Panc1 (cell line): Measurements from ENCODE around the gene TNS4. TPM values are rescaled to one million over a fixed set of nuclear protein-coding genes. Genes with fewer than 3 reads are reported as not detected.

ENCODE experiments used
- ATAC-seq: fragments of 200-7000 bp; cut with Tn5 transposase; 2 replicates; pipeline ENCODE4 v1.9.1; 2020; ENCODE audit warnings: mild to moderate bottlenecking, moderate library complexity
- BruUV-seq: library from RNA; stranded (reverse); fragments of 400-500 nt; replicated peaks from 2 replicates; lab custom pipeline; 2021; lab: Mats Ljungman, UMichigan
- CTCF ChIA-PET: fragments of 300-600 bp; sonication (Branson Sonifier 250); formaldehyde crosslinking; loops from one replicate; lab custom pipeline; 2022; ENCODE audit warnings: antibody characterized with exemption; lab: Charles Lee
- POLR2A ChIA-PET: fragments of 300-600 bp; sonication (Branson Sonifier 250); formaldehyde crosslinking; loops from one replicate; lab custom pipeline; 2022; ENCODE audit warnings: antibody characterized with exemption; lab: Charles Lee
- DNase-seq: peaks from one replicate; pipeline ENCODE4 v3.0.0-alpha.2; 2010; ENCODE audit warnings: low read depth, low spot score
- H3K27ac ChIP-seq: 2 replicates; pipeline ENCODE4 v1.5.1; 2011; ENCODE audit warnings: mild to moderate bottlenecking, low read length, inconsistent platforms
- H3K27me3 ChIP-seq: fragments of 200-500 bp; sonication (Bioruptor generic); 2 replicates; pipeline ENCODE4 v1.6.0; 2014; ENCODE audit warnings: low read length, inconsistent platforms; ENCODE audit not compliant: control insufficient read depth, insufficient read depth
- H3K36me3 ChIP-seq: fragments of 200-500 bp; sonication (Bioruptor generic); 2 replicates; pipeline ENCODE4 v1.5.1; 2014; ENCODE audit warnings: inconsistent platforms, mild to moderate bottlenecking, low read length, moderate library complexity; ENCODE audit not compliant: control insufficient read depth, insufficient read depth
- H3K4me1 ChIP-seq: 2 replicates; pipeline ENCODE4 v1.5.1; 2011; ENCODE audit warnings: inconsistent platforms, mild to moderate bottlenecking, low read length, moderate library complexity; ENCODE audit not compliant: control insufficient read depth, insufficient read depth
- H3K4me3 ChIP-seq, 2 experiments: 2 replicates each; pipeline ENCODE4 v1.5.1; 2011 to 2012; ENCODE audit warnings: low read depth in 2 of 2, low read length in 2 of 2, mild to moderate bottlenecking in 2 of 2, inconsistent platforms in 1 of 2, moderate library complexity in 1 of 2
- H3K9me3 ChIP-seq: fragments of 200-500 bp; sonication (Bioruptor generic); 2 replicates; pipeline ENCODE4 v1.5.1; 2014; ENCODE audit warnings: low read depth, mild to moderate bottlenecking, inconsistent platforms, low read length, moderate library complexity; ENCODE audit not compliant: control insufficient read depth, insufficient read depth
- POLR2AphosphoS5 ChIP-seq: IDR thresholded peaks from 2 replicates; pipeline ENCODE4 v1.6.1; 2012; ENCODE audit warnings: mild to moderate bottlenecking, low read depth, low read length, moderate library complexity
- SIN3A ChIP-seq: IDR thresholded peaks from 2 replicates; pipeline ENCODE4 v1.6.1; 2012; ENCODE audit warnings: low read depth, mild to moderate bottlenecking, low read length, moderate library complexity, borderline replicate concordance; ENCODE audit not compliant: insufficient read depth
- TCF7L2 ChIP-seq: IDR thresholded peaks from 2 replicates; pipeline ENCODE4 v1.6.1; 2011; ENCODE audit warnings: mild to moderate bottlenecking, low read depth, low read length, inconsistent platforms
- in situ Hi-C: cut with HindIII; loops from 2 replicates; pipeline ENCODE4 v1.10.0; 2016; ENCODE audit warnings: low sequenced_read_pairs, low pct_unique_long_range_greater_than_20kb
- intact Hi-C: fragments of 100-400 bp; cut with micrococcal nuclease; formaldehyde crosslinking; loops from one replicate; pipeline ENCODE4 v1.10.0; 2022; ENCODE audit not compliant: unreplicated experiment
- total RNA-seq: library from RNA; stranded (reverse); gene quantifications from one replicate; pipeline ENCODE4 v1.2.1, GENCODE V29; 2021; ENCODE audit not compliant: unreplicated experiment
- TF ChIP-seq, protein P1 (sequence below): fragments of 450-650 bp; IDR thresholded peaks from 2 replicates; pipeline ENCODE4 v1.5.1; 2017; ENCODE audit warnings: mild to moderate bottlenecking
- TF ChIP-seq, protein P2 (sequence below), 2 experiments: IDR thresholded peaks; 2 replicates each; pipeline ENCODE4 v1.6.1; 2011 to 2012; ENCODE audit warnings: low read depth in 2 of 2, control low read depth in 1 of 2, low read length in 1 of 2, mild to moderate bottlenecking in 1 of 2, moderate library complexity in 1 of 2; ENCODE audit not compliant: insufficient read depth in 1 of 2

Gene TNS4
- total RNA-seq, 1 experiment from 2014 or later, result not detected

DNA sequence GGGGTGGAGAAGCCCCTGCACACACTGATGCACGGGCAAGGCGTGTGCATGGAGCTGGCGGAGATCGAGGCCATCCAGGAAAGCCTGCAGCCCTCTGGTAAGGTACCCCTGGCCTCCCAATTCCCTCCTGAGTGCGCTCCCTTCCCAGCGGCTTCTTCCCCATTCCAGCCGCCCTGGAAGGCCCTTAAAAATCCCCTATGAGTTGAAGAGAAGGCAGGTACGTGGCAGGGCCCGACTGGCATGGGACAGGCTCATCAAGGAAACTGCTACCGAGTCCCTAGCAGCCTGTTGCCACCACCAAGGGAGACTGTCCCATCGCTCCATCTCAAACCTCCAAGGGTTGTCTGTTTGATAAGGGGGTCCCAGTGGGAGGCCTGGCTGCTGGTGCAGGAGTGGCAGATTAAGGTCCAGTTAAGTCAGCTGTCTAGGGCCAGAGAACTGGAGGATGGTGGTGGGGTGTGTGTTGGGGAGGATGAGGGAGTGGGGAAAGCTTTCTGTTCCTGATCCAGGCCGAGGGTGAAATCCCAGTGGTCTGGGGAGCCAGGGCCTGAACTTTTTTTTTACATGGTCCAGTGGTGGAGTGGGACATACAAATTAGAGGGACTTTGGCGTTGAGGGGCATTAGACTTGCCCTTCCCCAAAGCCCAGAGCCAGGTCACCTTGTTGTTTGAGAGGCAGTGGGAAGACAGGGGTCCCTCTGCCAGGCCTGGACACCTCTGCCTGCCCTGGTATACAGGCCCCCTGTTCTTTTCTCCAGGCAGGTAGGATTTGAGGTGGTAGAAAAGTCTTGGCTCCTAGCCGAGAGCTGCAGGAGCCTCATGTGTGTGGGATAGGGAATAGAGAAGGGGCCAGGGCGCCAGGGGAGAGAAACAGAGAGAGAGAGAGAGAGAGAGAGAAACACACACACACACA, 57.2 kb downstream of the TNS4 start:
- ATAC-seq, result peak; percentile 10
- no peaks in the 10 kb centered on the region for H3K9me3 ChIP-seq
- ChIA-PET POLR2A (no interaction called here), CTCF (interaction anchor here (0.6 to 2.9 kb wide), 5 partner anchors 27 to 115 kb away, joined by 5 to 17 read pairs (median 7); partner anchors contain the start of gene TOP2A)
- in situ Hi-C loops (no loop called here), intact Hi-C loops (loop anchor here (5.0 kb wide), 1 partner anchor 33 kb away; no protein-coding TSS in a partner anchor)
- no peak overlapping the region for H3K27ac ChIP-seq
- DNase-seq, result no peak
- no peaks in the 10 kb centered on the region for H3K27me3 ChIP-seq
- H3K4me3 ChIP-seq, result peak overlapping the region; percentile 41 to 63
- H3K36me3 ChIP-seq, result no peaks in the 10 kb centered on the region
- peaks cover 11% of the 10 kb centered on the region for H3K4me1 ChIP-seq
- BruUV-seq, result no TSS peak
- no peak for TF ChIP-seq SIN3A
- TF ChIP-seq, protein P1, sequence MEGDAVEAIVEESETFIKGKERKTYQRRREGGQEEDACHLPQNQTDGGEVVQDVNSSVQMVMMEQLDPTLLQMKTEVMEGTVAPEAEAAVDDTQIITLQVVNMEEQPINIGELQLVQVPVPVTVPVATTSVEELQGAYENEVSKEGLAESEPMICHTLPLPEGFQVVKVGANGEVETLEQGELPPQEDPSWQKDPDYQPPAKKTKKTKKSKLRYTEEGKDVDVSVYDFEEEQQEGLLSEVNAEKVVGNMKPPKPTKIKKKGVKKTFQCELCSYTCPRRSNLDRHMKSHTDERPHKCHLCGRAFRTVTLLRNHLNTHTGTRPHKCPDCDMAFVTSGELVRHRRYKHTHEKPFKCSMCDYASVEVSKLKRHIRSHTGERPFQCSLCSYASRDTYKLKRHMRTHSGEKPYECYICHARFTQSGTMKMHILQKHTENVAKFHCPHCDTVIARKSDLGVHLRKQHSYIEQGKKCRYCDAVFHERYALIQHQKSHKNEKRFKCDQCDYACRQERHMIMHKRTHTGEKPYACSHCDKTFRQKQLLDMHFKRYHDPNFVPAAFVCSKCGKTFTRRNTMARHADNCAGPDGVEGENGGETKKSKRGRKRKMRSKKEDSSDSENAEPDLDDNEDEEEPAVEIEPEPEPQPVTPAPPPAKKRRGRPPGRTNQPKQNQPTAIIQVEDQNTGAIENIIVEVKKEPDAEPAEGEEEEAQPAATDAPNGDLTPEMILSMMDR, result peak; percentile 45
- TF ChIP-seq, protein P2, sequence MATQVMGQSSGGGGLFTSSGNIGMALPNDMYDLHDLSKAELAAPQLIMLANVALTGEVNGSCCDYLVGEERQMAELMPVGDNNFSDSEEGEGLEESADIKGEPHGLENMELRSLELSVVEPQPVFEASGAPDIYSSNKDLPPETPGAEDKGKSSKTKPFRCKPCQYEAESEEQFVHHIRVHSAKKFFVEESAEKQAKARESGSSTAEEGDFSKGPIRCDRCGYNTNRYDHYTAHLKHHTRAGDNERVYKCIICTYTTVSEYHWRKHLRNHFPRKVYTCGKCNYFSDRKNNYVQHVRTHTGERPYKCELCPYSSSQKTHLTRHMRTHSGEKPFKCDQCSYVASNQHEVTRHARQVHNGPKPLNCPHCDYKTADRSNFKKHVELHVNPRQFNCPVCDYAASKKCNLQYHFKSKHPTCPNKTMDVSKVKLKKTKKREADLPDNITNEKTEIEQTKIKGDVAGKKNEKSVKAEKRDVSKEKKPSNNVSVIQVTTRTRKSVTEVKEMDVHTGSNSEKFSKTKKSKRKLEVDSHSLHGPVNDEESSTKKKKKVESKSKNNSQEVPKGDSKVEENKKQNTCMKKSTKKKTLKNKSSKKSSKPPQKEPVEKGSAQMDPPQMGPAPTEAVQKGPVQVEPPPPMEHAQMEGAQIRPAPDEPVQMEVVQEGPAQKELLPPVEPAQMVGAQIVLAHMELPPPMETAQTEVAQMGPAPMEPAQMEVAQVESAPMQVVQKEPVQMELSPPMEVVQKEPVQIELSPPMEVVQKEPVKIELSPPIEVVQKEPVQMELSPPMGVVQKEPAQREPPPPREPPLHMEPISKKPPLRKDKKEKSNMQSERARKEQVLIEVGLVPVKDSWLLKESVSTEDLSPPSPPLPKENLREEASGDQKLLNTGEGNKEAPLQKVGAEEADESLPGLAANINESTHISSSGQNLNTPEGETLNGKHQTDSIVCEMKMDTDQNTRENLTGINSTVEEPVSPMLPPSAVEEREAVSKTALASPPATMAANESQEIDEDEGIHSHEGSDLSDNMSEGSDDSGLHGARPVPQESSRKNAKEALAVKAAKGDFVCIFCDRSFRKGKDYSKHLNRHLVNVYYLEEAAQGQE (IDR thresholded peaks at IDR 0.05; ENCODE audit: insufficient read depth in 1 of 2, low read depth in 2 of 2, low read length in 1 of 2), result no peak
- no peak for TF ChIP-seq POLR2AphosphoS5
- TF ChIP-seq TCF7L2, result no peak

DNA sequence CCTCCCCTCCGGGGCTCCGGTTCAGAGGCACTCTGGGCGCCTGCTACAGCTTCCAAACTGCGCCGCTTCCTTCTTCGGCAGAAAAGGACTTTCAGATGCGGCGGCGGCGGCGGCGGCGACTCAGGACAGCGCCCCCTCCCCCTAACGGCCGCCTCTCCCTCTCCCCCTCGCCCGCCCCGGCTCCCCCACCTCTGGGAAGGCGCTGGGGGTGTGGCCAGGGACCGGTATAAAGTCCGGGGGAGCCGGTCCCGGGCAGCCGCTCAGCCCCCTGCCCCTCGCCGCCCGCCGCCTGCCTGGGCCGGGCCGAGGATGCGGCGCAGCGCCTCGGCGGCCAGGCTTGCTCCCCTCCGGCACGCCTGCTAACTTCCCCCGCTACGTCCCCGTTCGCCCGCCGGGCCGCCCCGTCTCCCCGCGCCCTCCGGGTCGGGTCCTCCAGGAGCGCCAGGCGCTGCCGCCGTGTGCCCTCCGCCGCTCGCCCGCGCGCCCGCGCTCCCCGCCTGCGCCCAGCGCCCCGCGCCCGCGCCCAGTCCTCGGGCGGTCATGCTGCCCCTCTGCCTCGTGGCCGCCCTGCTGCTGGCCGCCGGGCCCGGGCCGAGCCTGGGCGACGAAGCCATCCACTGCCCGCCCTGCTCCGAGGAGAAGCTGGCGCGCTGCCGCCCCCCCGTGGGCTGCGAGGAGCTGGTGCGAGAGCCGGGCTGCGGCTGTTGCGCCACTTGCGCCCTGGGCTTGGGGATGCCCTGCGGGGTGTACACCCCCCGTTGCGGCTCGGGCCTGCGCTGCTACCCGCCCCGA, 58.0 kb downstream of the TNS4 start, which contains the start of gene IGFBP4:
IGFBP4 (plus strand) TSS at position 255 of the 792 bp plus-strand sequence; CDS start at position 541, 286 bp downstream.
- no peaks in the 10 kb centered on the region for H3K9me3 ChIP-seq
- H3K4me3 ChIP-seq, result peak within 1 kb of the TSS; percentile 41 to 63

More for the DNA sequence above, 58.0 kb downstream of the TNS4 start, which contains the start of gene IGFBP4:
- intact Hi-C loops, result loop anchor here (5.0 kb wide), 1 partner anchor 34 kb away; no protein-coding TSS in a partner anchor
- in situ Hi-C loops, result no loop called here
- ChIA-PET CTCF (interaction anchor here (0.6 to 2.9 kb wide), 5 partner anchors 26 to 115 kb away, joined by 5 to 17 read pairs (median 7); partner anchors contain the start of gene TOP2A), POLR2A (interaction anchor here (0.7 kb wide), 1 partner anchor 11 kb away, joined by 3 read pairs; no protein-coding TSS in a partner anchor)
- Histone ChIP-seq H3K27ac (peak within 1 kb of the TSS; percentile 58; the same call in 1 of the 2 replicates), H3K36me3 (no peaks in the 10 kb centered on the region), H3K27me3 (no peaks in the 10 kb centered on the region), H3K4me1 (peaks cover 11% of the 10 kb centered on the region)
- TF ChIP-seq POLR2AphosphoS5 (no peak), TCF7L2 (no peak), SIN3A (no peak)
- TF ChIP-seq, protein P2 (IDR thresholded peaks at IDR 0.05; ENCODE audit: insufficient read depth in 1 of 2, low read depth in 2 of 2, low read length in 1 of 2), result 0 out of 4 replicates have a peak, but pooled peaks of 1 of the 2 experiments have one; percentile 12
- TF ChIP-seq, protein P1, result peak; percentile 82
- ATAC-seq, result peak; percentile 89
- no peak for DNase-seq
- no TSS peak for BruUV-seq
